ENCODE data around the gene S100A8.
"Not testable (repeated sequence)": the region's sequence is repeated elsewhere in the genome, so short reads cannot be mapped to it uniquely, and the experiment has no call there.

S100A8 gene

DNA sequence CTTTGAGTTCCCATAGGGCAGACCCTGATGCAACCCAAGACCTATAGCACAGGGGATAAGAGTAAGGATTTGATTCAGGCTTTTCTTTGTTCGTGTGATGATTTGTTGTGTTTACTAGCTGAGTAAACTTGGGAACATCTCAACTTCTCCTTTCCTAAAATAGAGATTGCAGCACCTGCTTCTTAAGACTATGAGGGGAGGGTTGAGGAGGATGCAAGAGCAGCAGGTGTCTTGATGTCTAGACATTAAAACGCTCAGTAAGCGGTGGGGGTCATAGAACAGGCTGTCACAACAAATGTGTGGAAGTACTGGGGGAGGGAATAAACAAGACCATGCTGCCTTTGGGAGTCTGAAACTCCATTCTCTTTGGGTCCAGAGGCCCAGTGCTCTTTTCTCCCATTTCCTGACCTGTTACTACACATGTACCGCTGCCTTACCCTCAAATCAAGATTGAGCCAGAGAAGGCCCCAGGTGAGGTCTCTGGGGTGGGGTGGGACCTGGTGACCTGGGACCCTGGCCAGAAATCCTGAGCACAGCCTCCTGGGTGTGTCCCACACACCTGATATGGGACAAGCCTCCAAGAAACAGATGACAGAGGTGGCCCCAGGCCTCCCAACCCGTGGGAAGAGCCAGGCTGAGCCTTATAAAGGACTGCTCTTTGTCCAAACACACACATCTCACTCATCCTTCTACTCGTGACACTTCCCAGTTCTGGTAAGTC is 25.1 kb upstream of the S100A8 start, which contains the start of gene S100A7A:
Gene S100A7A, plus strand, starts transcription at position 671 of the 721 bp plus-strand sequence. CDS start 1,563 bp downstream, outside the sequence.
- TF ChIP-seq, protein P1, sequence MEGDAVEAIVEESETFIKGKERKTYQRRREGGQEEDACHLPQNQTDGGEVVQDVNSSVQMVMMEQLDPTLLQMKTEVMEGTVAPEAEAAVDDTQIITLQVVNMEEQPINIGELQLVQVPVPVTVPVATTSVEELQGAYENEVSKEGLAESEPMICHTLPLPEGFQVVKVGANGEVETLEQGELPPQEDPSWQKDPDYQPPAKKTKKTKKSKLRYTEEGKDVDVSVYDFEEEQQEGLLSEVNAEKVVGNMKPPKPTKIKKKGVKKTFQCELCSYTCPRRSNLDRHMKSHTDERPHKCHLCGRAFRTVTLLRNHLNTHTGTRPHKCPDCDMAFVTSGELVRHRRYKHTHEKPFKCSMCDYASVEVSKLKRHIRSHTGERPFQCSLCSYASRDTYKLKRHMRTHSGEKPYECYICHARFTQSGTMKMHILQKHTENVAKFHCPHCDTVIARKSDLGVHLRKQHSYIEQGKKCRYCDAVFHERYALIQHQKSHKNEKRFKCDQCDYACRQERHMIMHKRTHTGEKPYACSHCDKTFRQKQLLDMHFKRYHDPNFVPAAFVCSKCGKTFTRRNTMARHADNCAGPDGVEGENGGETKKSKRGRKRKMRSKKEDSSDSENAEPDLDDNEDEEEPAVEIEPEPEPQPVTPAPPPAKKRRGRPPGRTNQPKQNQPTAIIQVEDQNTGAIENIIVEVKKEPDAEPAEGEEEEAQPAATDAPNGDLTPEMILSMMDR (IDR thresholded peaks at IDR 0.05; ENCODE audit: insufficient read depth, missing control alignments), result no peak
- no peak for DNase-seq (ENCODE audit: insufficient read length, low spot score)
- FAIRE-seq, result no peak

DNA sequence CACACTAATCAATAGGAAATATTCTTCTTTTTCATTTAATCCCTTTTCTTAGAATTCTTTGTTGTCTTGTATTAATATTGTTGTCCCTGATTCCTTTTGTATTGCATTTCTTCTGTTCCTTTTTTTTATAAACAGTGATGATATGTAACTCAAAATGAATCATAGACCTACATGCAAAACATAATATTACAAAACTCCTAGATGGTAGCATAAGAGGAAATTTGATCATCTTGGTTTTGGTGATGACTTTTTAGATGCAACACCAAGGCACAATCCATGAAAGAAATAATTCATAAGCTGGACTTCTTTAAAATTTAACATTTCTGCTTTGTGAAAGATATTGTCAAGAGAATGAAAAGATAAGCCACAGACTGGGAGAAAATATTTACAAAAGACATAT is 23.1 kb upstream of the S100A8 start:
- not testable (repeated sequence) for FAIRE-seq; DNase-seq (ENCODE audit: insufficient read length, low spot score)

DNA sequence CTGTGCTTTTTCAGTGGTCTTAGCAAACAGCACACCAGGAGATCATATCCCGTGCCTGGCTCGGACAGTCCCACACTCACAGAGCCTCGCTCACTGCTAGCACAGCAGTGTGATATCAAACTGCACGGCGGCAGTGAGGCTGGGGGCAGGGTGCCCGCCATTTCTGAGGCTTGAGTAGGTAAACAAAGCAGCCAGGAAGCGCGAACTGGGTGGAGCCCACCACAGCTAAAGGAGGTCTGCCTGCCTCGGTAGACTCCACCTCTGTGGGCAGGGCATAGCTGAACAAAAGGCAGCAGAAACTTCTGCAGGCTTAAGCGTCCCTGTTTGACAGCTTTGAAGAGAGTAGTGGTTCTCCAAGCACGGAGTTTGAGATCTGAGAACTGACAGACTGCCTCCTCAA is 16.4 kb upstream of the S100A8 start:
- DNase-seq (ENCODE audit: insufficient read length, low spot score); FAIRE-seq: not testable (repeated sequence)

DNA sequence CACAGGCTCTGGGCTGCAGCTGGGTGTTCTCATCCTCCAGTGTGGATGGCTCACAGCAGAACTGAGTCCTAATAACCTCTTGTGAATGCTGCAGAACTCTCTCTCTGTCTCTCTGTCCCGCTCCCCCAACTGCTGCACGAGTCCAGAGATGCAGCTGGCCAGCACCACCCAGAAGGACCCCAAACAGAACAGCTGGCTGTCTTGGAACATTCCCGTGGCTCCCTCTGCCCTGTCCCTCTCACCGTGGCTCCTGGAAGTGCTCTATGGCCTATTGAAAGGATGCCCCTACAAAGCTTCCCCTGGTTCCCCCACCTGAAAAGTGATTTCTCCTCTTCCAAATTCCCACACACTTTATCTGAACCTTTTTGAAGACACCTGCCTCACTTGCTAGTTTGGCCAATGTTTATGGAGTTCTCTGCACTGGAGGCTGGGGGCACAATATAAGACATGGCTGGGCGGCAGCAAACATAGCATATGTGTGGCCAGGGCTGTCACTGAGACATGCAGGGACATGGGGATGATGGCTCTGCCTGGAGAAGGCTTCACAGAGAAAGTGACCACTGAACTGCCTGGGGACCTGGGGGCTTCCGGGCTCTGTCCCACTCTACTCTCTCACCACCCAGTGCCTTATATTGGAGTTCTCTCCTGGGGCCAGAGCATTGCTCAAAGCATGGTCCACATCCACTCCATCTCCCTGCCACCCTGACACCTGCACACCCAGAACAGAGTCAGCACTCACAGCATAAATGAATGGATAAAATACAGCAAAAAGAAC is 15.1 kb upstream of the S100A8 start:
- DNase-seq (ENCODE audit: insufficient read length, low spot score); FAIRE-seq: not testable (repeated sequence)

DNA sequence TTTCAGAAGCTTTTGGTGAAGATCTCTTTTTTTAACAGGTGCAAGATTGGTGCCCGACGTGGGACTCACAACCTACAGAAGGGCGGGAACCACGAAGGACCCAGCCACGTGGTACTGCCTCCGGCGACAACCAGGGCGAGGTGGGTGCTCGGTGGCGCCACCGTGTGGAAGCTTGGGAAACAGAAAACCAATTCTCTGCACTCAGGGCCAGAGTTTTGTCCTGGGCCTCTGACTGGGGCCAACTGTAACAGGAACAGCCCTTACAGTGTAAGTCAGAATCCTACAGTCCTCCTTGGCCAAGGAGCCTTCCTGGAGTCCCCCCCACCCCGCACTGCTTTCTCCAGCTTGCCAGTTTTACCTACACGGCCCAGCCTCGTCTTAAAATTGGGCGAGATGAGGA is 13.9 kb upstream of the S100A8 start:
- TF ChIP-seq, protein P1 (IDR thresholded peaks at IDR 0.05; ENCODE audit: insufficient read depth, missing control alignments), result peak; percentile 40
- no peak for FAIRE-seq
- no peak for DNase-seq (ENCODE audit: insufficient read length, low spot score)

DNA sequence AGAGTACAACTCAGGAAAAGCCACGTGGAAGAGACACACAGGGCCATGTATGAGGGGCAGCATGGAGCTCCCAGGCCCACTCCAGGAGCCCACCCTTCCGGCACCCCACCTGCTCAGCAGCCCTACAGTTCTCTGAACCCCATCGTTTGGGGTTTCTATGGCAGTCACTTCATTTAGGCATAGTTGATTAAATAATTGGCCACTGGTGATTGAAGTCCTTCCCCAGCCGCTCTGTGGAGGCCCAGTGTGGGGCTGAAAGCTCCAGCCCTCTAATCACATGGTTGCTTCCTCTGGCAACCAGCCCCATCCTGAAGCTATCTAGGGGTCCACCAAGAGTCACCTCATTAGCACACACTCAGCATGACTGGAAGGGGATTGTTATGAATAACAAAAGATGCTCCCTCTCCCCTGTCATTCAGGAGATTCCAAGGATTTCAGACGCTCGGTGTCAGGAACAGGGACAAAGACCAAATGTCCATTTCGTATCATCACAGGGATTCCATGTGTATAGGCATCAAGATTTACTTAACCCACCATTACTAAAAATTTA is 13.3 kb upstream of the S100A8 start:
- DNase-seq (ENCODE audit: insufficient read length, low spot score), result no peak
- FAIRE-seq, result no peak
- TF ChIP-seq, protein P1 (IDR thresholded peaks at IDR 0.05; ENCODE audit: insufficient read depth, missing control alignments), result no peak

DNA sequence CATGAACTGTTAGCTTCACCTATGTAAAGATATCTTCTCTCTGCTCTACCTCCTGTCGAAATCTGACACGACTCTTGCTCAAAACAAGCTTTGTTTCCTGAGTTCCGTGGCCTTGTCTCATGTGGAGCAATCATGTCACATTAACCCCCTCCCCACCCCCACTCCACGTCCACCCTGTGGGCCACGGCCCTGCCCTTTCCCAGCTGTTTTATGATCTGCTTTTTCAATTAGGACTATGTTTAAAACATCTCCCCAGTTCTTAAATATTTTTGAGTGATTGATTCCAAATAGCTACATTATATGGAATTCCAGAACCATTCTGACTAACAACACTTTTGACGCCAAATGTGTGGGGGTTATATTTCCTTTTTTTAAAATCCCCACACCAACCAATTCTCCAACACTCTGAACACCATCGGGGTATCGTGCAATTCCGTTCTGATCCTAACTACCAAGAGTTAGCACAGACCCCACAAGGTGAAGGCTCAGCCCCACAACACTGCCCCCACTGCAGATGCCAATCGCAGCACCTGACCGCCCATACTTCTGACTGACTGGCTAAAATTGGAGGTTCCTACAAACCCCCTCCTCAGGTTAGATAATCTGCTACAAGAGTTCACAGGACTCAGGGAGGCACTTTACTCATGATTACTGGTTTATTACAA is 12.7 kb upstream of the S100A8 start:
- DNase-seq (ENCODE audit: insufficient read length, low spot score) (no peak), FAIRE-seq (no peak)
- TF ChIP-seq, protein P1 (IDR thresholded peaks at IDR 0.05; ENCODE audit: insufficient read depth, missing control alignments), result no peak

DNA sequence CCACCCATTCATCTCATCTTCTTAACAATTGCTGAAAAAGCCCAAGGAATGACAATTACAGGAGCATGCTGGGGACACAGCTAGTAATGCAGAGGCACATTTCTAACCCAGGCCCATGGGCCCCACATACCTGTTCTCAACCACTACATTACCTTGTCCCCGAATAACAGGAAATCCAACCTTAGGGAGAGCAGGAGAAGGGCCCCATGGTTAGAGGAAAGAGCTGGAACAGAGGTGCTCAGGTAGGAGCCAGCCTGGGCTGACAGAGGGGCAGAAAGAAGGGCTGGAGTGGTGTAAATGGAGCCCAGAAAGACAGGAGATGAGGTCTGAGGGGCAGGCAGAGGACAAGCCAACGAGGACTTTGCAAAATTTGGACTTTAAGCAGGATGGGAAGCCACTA is 11.4 kb upstream of the S100A8 start:
- TF ChIP-seq, protein P1 (IDR thresholded peaks at IDR 0.05; ENCODE audit: insufficient read depth, missing control alignments), result no peak
- DNase-seq (ENCODE audit: insufficient read length, low spot score) (no peak), FAIRE-seq (no peak)

All from D721Med (cell line).